ENCODE data around the gene PDZD4. TPM values are rescaled to one million over a fixed set of nuclear protein-coding genes. Genes with fewer than 3 reads are reported as not detected.

PDZD4 gene
- total RNA-seq, 3 donors from 2014 or later, result 1.5 to 24.2 (median 2.8) TPM

GRCh38 chrX:153816831-153817690, 13.3 kb downstream of the PDZD4 start:
- Histone ChIP-seq H3K9me3 (no peaks in the 10 kb centered on the region), H3K36me3 (ENCODE audit: low read depth) (no peaks in the 10 kb centered on the region), H3K4me3 (no peak overlapping the region), H3K4me1 (ENCODE audit: low read depth) (no peaks in the 10 kb centered on the region)
- intact Hi-C loops (cut with DNase I, micrococcal nuclease), result no loop called here
- TF ChIP-seq CTCF (IDR thresholded peaks at IDR 0.05), result no peak
- ATAC-seq (no peak), DNase-seq (peak in 1 of 3 donors; percentile 45)

- ATAC-seq (no peak), DNase-seq (no peak)
- Histone ChIP-seq H3K9me3 (no peaks in the 10 kb centered on the region), H3K36me3 (ENCODE audit: low read depth) (no peaks in the 10 kb centered on the region), H3K4me1 (ENCODE audit: low read depth) (no peaks in the 10 kb centered on the region), H3K4me3 (no peak overlapping the region)
- intact Hi-C loops (cut with DNase I, micrococcal nuclease), result no loop called here
- TF ChIP-seq CTCF (IDR thresholded peaks at IDR 0.05), result no peak
These were observed 15.6 kb downstream of the PDZD4 start for GRCh38 chrX:153814591-153815315.

GRCh38 chrX:153813161-153813560, 17.2 kb downstream of the PDZD4 start:
- ATAC-seq, result no peak
- intact Hi-C loops (cut with DNase I, micrococcal nuclease), result no loop called here
- H3K9me3 ChIP-seq, result no peaks in the 10 kb centered on the region
- H3K36me3 ChIP-seq (ENCODE audit: low read depth), result no peaks in the 10 kb centered on the region
- TF ChIP-seq CTCF (IDR thresholded peaks at IDR 0.05), result no peak
- H3K4me1 ChIP-seq (ENCODE audit: low read depth), result no peaks in the 10 kb centered on the region
- DNase-seq, result no peak
- H3K4me3 ChIP-seq, result no peak overlapping the region

GRCh38 chrX:153812220-153812619, 18.1 kb downstream of the PDZD4 start:
- Histone ChIP-seq H3K4me1 (ENCODE audit: low read depth) (no peaks in the 10 kb centered on the region), H3K9me3 (no peaks in the 10 kb centered on the region), H3K4me3 (no peak overlapping the region), H3K36me3 (ENCODE audit: low read depth) (no peaks in the 10 kb centered on the region)
- DNase-seq, result no peak
- intact Hi-C loops (cut with DNase I, micrococcal nuclease), result no loop called here
- TF ChIP-seq CTCF (IDR thresholded peaks at IDR 0.05), result no peak
- no peak for ATAC-seq

- no peak for DNase-seq
- TF ChIP-seq CTCF (IDR thresholded peaks at IDR 0.05), result no peak
- intact Hi-C loops (cut with DNase I, micrococcal nuclease), result no loop called here
- no peak for ATAC-seq
- Histone ChIP-seq H3K9me3 (no peaks in the 10 kb centered on the region), H3K4me3 (no peak overlapping the region), H3K4me1 (ENCODE audit: low read depth) (no peaks in the 10 kb centered on the region), H3K36me3 (ENCODE audit: low read depth) (no peaks in the 10 kb centered on the region)
These were observed 22.4 kb downstream of the PDZD4 start for GRCh38 chrX:153807976-153808375.

All from mucosa of descending colon (tissue), 3 donors.